ENCODE data around the gene EIF4E2.

Gene EIF4E2

DNA sequence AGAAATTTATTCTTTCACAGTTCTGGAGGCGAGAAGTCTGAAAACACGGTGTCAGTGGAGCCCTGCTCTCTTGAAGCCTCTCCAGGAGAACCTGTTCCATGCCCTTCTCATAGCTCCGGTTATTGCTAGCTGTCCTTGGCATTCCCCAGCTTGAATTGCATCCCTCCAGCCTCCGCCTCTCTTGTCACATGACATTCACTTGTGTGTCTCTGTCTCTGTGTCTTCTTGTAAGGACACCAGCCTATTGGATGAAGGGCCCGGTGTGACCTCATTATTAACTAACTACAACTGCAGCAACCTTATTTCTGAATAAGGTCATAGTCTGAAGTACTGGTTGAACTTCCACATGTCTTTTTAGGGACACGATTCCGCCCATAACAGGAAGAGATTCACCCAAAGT is 34.9 kb upstream of the EIF4E2 start:
- no peak for DNase-seq (ENCODE audit: extremely low read depth, low read depth)
- TF ChIP-seq CTCF (IDR thresholded peaks at IDR 0.05; ENCODE audit: low read depth, low read length): no peak

- no peak for TF ChIP-seq CTCF (IDR thresholded peaks at IDR 0.05; ENCODE audit: low read depth, low read length)
- DNase-seq (ENCODE audit: extremely low read depth, low read depth): no peak
Observed at GRCh38 chr2:232516551-232516950, 33.9 kb upstream of the EIF4E2 start.

DNA sequence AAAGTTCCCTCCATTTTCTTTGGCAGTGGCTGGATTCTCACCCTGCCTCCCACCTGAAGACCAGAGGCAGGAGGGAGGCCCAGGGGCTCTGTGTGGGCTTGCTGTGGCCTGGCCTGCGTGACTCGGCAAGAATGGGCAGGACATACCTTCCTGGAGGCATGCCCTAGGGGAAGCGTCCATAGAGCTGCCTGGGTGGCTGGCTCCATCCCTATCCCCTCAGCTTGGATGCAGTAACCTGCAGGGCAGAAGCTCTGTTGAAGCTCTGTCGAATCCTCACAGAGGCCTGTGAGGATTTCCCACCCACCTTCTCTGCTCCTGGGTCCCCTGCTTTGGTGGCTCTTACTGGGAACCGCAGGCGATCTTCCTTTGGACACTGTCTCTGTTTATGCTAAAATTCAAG is 31.6 kb upstream of the EIF4E2 start:
- TF ChIP-seq CTCF (IDR thresholded peaks at IDR 0.05; ENCODE audit: low read depth, low read length): no peak
- DNase-seq (ENCODE audit: extremely low read depth, low read depth): no peak

GRCh38 chr2:232519581-232520438 is 30.7 kb upstream of the EIF4E2 start, which contains the start of gene PRSS56:
Gene PRSS56 (plus strand): TSS chr2:232520388. CDS start chr2:232520599, 211 bp downstream.
- DNase-seq (ENCODE audit: extremely low read depth, low read depth): no peak
- no peak for TF ChIP-seq CTCF (IDR thresholded peaks at IDR 0.05; ENCODE audit: low read depth, low read length)

DNA sequence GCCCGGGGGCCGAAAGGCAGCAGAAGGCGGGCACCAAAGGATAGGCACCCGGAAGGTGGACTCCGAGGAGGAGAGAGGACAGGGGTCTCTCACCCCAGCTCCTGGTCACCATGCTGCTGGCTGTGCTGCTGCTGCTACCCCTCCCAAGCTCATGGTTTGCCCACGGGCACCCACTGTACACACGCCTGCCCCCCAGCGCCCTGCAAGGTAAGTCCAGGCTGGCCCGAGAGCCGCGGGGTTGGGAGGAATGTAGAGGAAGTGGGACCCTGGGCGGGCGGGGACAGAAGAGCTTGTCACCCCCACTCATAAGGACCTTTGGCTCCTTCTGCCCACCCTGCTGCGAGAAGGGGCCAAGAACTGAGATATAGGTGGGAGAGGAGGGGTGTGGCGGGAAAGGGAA is 30.0 kb upstream of the EIF4E2 start:
- no peak for TF ChIP-seq CTCF (IDR thresholded peaks at IDR 0.05; ENCODE audit: low read depth, low read length)
- DNase-seq (ENCODE audit: extremely low read depth, low read depth): no peak

DNA sequence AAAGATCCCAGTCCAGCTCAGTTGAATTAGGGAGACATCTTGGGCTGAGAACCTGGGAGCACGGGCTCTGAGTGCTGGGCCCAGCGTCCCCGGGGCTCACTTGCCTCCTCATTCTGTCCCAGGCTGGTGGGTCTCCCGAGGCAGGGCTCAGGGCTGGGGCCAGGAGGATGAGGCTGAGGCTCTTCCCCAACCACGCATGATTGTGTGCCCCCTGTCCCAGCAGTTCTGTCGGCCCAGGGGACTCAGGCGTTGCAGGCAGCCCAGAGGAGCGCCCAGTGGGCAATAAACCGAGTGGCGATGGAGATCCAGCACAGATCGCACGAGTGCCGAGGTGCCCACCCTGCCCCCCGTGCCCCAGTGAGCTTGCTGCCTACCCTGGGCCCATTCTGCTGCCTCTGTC is 29.4 kb upstream of the EIF4E2 start:
- DNase-seq (ENCODE audit: extremely low read depth, low read depth): no peak
- no peak for TF ChIP-seq CTCF (IDR thresholded peaks at IDR 0.05; ENCODE audit: low read depth, low read length)

DNA sequence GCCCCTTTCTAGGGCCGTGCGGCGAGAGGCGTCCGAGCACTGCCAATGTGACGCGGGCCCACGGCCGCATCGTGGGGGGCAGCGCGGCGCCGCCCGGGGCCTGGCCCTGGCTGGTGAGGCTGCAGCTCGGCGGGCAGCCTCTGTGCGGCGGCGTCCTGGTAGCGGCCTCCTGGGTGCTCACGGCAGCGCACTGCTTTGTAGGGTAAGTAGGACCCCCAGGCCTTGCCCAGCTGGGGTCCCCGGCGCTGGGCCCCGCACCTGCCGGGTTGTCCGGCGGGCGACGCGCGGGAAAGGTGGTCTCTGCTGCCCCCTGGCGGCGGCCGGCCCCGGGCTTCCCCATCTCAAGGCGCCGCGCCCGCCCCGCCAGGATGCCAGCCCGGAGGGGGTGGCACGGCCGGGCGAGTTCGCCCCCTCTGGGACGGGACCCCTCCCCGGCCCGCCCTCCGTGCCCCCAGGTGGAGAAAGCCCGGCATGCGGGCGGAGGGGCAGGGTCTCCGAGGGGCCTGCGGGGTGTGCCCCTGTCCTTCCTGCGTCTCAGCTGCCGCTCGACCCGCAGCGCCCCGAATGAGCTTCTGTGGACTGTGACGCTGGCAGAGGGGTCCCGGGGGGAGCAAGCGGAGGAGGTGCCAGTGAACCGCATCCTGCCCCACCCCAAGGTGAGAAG is 28.4 kb upstream of the EIF4E2 start:
- peak; percentile 38 for TF ChIP-seq CTCF (IDR thresholded peaks at IDR 0.05; ENCODE audit: low read depth, low read length)
- DNase-seq (ENCODE audit: extremely low read depth, low read depth): no peak

All from AG09319 (cell line).